Endothelial cell (in vitro differentiated cells): ENCODE data around the gene SFR1. TPM values are rescaled to one million over a fixed set of nuclear protein-coding genes. Genes with fewer than 3 reads are reported as not detected.

Source experiments
- DNase-seq: peaks from one replicate; pipeline ENCODE4 v3.0.0; 2021; ENCODE audit warnings: low spot score
- H3K27ac Mint-ChIP-seq: one replicate; pipeline ENCODE4 v1.8.0; 2021; ENCODE audit warnings: mixed read lengths, inconsistent platforms; ENCODE audit not compliant: unreplicated experiment
- H3K27me3 Mint-ChIP-seq: one replicate; pipeline ENCODE4 v1.8.0; 2021; ENCODE audit warnings: mild to moderate bottlenecking, moderate library complexity, mixed read lengths, inconsistent platforms; ENCODE audit not compliant: unreplicated experiment
- H3K36me3 Mint-ChIP-seq: one replicate; pipeline ENCODE4 v1.8.0; 2021; ENCODE audit warnings: mild to moderate bottlenecking, low read depth, mixed read lengths, inconsistent platforms; ENCODE audit not compliant: unreplicated experiment
- H3K4me1 Mint-ChIP-seq: one replicate; pipeline ENCODE4 v1.8.0; 2021; ENCODE audit warnings: mild to moderate bottlenecking, mixed read lengths, inconsistent platforms; ENCODE audit not compliant: unreplicated experiment
- H3K4me3 Mint-ChIP-seq: one replicate; pipeline ENCODE4 v1.8.0; 2021; ENCODE audit warnings: mild to moderate bottlenecking, mixed read lengths, inconsistent platforms; ENCODE audit not compliant: unreplicated experiment
- H3K9me3 Mint-ChIP-seq: one replicate; pipeline ENCODE4 v1.8.0; 2021; ENCODE audit warnings: mixed read lengths, inconsistent platforms; ENCODE audit not compliant: unreplicated experiment
- CTCF ChIP-seq: fragments of 200-600 bp; sonication (generic); IDR thresholded peaks from one replicate; pipeline ENCODE4 v1.5.0; 2021; ENCODE audit warnings: antibody characterized with exemption; ENCODE audit not compliant: unreplicated experiment
- total RNA-seq: library from RNA; stranded (reverse); fragmentation: NEBNext Ultra II Directional; extraction: Animal tissue kit (Norgen Biotek cat#: 25700); gene quantifications from one replicate; pipeline ENCODE4 v1.2.1, GENCODE V29; 2021; ENCODE audit not compliant: unreplicated experiment

Gene SFR1
- total RNA-seq, 1 donor from 2014 or later: 8.8 TPM

- Mint-ChIP-seq H3K27ac (no peak overlapping the region), H3K27me3 (peaks cover 8% of the 10 kb centered on the region)
- no peak for DNase-seq
These were observed 4.1 kb upstream of the SFR1 start for GRCh38 chr10:104117839-104118323.

GRCh38 chr10:104119996-104120395, 2.0 kb upstream of the SFR1 start:
- peaks cover 8% of the 10 kb centered on the region for H3K27me3 Mint-ChIP-seq
- H3K9me3 Mint-ChIP-seq: no peaks in the 10 kb centered on the region
- peak overlapping the region; percentile 99 for H3K27ac Mint-ChIP-seq
- H3K4me1 Mint-ChIP-seq: peaks cover 19% of the 10 kb centered on the region
- H3K36me3 Mint-ChIP-seq: no peaks in the 10 kb centered on the region
- no peak overlapping the region for H3K4me3 Mint-ChIP-seq
- DNase-seq: no peak
- no peak for TF ChIP-seq CTCF

More at GRCh38 chr10:104117839-104118323, 4.1 kb upstream of the SFR1 start:
- Mint-ChIP-seq H3K4me1 (peaks cover 23% of the 10 kb centered on the region), H3K9me3 (no peaks in the 10 kb centered on the region), H3K4me3 (no peak overlapping the region), H3K36me3 (no peaks in the 10 kb centered on the region)
- no peak for TF ChIP-seq CTCF

GRCh38 chr10:104120512-104120902, 1.5 kb upstream of the SFR1 start:
- Mint-ChIP-seq H3K36me3 (no peaks in the 10 kb centered on the region), H3K27ac (peak overlapping the region; percentile 99), H3K4me3 (peak overlapping the region; percentile 92), H3K27me3 (peaks cover 8% of the 10 kb centered on the region), H3K9me3 (no peaks in the 10 kb centered on the region), H3K4me1 (peaks cover 19% of the 10 kb centered on the region)
- no peak for TF ChIP-seq CTCF
- DNase-seq: no peak

- H3K9me3 Mint-ChIP-seq: no peaks in the 10 kb centered on the region
- TF ChIP-seq CTCF: no peak
- peak; percentile 91 for DNase-seq
- H3K27ac Mint-ChIP-seq: peak overlapping the region; percentile 99
- H3K4me3 Mint-ChIP-seq: peak overlapping the region; percentile 92
- peaks cover 8% of the 10 kb centered on the region for H3K27me3 Mint-ChIP-seq
- H3K4me1 Mint-ChIP-seq: peaks cover 19% of the 10 kb centered on the region
- H3K36me3 Mint-ChIP-seq: no peaks in the 10 kb centered on the region
These were observed 977 bp upstream of the SFR1 start for GRCh38 chr10:104120903-104121484.

GRCh38 chr10:104122225-104123107, 495 bp downstream of the SFR1 start:
- Mint-ChIP-seq H3K27me3 (peaks cover 9% of the 10 kb centered on the region), H3K36me3 (no peaks in the 10 kb centered on the region), H3K9me3 (no peaks in the 10 kb centered on the region), H3K4me1 (peaks cover 16% of the 10 kb centered on the region), H3K27ac (peak overlapping the region; percentile 87), H3K4me3 (peak overlapping the region; percentile 91)
- DNase-seq: no peak
- TF ChIP-seq CTCF: no peak
